NCI-H1092 (cell line): ENCODE measurements around the gene PDAP1.

ENCODE experiments used
- DNase-seq: peaks from one replicate; lab custom pipeline; 2025; lab: John Stamatoyannopoulos, UW

The PDAP1 gene

GRCh38 chr7:99424932-99425730 lies 16.7 kb upstream of the PDAP1 start:
- DNase-seq, result no peak

DNA sequence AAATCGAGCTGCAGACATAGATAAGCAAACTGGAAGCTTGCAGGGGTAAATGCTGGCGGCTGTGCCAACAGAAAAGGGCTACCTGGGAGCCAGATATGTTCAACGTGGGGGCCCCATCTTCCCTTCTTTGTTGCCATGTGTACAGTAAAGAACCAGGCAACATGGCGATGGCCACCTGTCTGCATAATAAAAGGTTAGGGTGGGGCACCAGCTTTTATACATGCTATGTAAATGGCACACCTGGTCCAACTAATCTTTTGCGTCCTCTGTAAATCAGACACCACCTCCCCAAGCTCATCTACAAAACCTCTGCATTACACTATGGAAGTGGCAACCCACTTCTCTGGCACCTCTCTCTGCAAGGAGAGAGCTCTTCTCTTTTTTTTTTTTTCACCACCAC lies 14.2 kb upstream of the PDAP1 start:
- DNase-seq, result no peak

GRCh38 chr7:99422186-99422585 lies 13.8 kb upstream of the PDAP1 start:
- no peak for DNase-seq

GRCh38 chr7:99420986-99421385 lies 12.6 kb upstream of the PDAP1 start:
- no peak for DNase-seq

DNA sequence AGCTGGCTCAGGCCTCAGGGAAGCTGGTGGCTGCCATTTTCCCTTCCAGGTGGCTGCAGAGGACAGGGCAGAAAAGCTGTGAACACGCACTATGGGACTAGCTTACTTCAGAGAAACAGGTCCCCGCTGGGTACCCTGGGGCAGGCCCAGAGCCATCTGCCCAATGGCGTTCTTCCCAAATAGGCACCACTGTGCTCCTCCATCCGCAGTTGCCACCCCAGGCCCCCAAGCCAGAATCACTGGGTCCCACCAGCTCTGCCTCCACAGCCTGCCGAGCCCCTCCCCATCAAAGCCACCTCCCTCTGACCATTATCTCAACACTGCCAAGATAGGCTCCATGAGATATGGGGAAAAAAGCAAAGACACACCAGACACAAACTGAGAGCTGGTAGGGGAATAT lies 11.8 kb upstream of the PDAP1 start:
- no peak for DNase-seq

DNA sequence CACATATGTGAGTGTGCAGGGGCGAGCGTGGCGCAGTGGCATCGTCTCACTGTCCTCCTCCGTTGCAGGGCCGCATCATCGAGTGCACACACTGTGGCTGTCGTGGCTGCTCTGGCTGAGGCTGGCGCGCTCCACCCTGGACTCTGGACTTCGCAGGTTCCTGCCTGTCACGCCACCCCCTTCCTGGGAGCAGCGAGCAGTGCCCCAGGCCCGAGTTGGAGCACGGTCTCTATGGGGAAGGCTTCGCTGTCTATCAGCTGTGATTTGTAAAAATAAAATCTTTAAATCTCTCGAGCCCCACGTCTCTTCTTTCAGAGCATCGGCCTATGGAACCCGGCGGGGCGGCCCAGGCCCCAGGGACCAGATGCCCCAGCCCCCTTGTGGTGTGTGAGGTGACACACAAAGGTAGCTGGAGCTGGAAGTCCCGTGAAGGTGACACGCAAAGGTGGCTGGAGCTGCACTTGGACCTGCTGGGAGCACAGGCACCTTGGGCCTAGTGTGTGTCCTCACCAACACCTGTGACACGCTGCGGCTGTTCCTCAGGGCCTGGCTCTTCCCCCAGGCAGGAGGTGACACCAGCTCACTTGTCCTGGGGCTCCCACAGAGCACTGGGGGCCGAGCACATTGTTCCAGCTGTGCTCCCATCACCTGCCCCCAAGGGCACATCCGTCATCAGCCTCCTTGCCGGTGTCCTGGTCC lies 11.1 kb upstream of the PDAP1 start:
- DNase-seq, result no peak

DNA sequence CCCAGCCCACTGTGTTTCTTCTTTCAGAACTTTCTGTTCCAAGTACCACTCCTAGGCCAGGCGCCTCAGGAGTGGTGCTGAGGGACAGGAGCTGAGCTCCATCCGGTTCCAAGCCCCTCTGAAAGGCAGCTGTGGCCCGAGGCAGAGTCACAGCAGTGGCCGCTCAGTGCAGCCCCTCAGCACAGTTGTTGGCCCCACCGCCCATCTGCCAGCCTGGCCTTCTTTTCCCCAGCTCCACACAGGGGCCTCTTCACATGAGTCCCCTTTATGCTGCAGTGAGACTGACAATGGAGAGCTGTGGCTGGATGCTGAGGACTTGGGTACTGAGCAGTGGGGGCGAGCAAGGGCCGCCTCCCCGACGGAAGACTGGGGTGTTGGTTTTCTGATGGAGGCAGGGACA lies 9.9 kb upstream of the PDAP1 start:
- DNase-seq, result no peak

DNA sequence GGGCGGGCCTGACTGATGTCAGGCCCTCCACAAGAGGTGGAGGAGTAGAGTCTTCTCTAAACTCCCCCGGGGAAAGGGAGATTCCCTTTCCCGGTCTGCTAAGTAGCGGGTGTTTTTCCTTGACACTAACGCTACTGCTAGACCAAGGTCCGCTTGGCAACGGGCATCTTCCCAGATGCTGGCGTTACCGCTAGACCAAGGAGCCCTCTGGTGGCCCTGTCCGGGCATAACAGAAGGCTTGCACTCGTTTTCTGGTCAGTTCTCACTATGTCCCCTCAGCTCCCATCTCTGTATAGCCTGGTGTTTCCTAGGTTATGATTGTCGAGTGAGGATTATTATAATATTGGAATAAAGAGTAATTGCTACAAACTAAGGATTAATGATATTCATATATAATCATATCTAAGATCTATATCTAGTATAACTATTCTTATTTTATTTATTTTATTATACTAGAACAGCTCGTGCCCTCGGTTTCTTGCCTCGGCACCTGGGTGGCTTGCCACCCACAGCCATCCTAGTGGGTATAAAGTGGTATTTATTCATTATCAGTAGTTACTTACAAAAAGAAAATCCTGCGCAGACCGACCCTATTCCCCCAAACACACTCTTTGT lies 7.2 kb upstream of the PDAP1 start:
- DNase-seq, result peak; percentile 22

GRCh38 chr7:99410635-99411034 lies 2.2 kb upstream of the PDAP1 start:
- no peak for DNase-seq

- DNase-seq, result no peak
Observed at GRCh38 chr7:99409806-99410205, 1.4 kb upstream of the PDAP1 start.

GRCh38 chr7:99409192-99409572 lies 785 bp upstream of the PDAP1 start:
- no peak for DNase-seq

- DNase-seq, result no peak
Observed at GRCh38 chr7:99407872-99408378, 472 bp downstream of the PDAP1 start.

GRCh38 chr7:99406557-99406956 lies 1.8 kb downstream of the PDAP1 start:
- no peak for DNase-seq

- DNase-seq, result no peak
Observed at GRCh38 chr7:99404977-99405320, 3.4 kb downstream of the PDAP1 start.

DNA sequence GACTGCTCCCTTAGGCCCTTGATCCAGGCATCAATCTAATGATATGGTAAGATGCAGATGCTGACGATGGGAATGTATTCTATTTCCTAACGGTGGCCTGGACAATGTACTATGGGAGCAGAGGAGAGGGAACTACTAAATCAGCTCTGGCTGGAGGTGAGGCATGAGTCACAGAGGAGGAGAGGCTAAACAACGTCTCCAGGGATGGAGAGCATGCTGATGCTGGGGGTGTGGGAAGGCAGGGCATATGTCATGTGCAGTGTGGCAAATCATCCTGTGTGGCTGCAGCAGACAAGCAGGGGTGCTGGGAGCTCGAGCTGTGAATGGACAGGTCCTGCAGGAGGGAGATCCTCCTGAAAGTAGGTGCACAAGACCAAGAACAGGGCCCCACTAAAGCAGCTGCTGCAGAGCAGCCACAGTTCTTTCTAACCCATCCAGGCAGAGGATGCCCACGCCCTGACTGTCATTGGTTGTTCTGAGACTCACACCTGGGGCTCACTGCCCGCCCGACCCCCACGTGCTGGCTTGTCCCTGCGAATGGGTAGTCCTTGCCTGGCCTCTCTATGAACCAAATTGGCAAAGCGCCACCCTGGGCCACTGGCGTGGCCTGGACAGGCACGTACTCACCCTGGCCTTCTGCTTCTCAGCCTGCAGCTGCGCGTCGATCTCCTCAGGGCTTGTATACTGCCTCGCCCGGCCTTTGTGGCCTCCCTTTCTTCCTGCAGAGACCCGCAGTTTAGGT lies 4.0 kb downstream of the PDAP1 start:
- DNase-seq, result no peak

DNA sequence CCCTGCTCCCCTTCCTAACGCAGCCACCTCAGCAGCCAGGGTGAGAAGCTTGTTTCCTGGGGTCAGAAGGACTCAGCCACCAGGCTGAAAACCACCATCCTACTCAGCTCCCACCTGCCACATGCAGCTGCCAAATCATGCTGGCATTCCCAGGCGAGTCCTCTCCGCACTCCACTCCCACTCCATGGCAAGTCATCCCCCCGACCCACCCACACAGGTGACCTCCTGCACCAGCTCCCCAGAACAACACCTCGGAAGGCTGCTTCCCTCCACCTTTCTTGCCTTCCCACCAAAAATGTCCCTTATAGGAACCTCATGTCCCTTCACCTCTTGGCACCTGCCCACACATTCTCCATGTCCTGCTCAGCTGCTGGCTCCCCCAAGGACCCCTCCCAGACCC lies 4.6 kb downstream of the PDAP1 start:
- no peak for DNase-seq

DNA sequence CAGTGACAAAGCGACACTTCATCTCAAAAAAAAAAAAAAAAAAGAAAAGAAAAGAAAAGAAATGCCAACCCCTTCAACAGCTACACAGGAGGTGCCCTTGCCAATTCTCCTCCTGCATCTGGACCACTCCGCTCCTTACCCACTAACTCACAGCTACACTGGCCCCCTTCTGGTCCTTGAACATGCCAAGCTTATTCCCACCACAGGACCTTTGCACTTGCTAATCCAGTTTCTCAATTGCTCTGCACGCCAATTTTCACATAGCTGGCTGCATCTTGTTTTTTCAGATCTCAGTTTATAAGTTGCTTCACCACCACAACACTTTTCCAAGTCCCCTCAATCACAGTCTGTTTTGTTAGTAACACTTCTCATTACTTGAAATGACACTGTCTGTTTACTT lies 5.5 kb downstream of the PDAP1 start:
- DNase-seq, result no peak

DNA sequence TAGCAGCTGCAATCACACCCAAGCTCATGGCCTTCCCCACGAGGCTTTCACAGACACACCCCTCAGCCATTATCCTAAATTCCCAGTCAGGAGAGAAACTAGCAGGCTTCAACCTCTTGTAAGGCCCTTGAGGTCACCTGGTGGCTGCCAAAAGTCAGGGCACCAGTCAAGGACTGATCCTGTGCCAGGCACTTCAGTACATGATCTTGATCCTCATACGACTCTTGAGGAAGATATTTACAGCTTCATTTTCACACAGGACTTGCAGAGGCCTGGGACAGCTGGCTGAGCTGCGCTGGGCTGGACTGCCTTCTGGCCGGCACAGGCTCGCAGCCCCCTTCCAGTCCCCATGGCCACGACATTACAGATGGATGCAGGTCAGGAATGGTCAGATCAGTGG lies 8.8 kb downstream of the PDAP1 start:
- DNase-seq, result no peak

DNA sequence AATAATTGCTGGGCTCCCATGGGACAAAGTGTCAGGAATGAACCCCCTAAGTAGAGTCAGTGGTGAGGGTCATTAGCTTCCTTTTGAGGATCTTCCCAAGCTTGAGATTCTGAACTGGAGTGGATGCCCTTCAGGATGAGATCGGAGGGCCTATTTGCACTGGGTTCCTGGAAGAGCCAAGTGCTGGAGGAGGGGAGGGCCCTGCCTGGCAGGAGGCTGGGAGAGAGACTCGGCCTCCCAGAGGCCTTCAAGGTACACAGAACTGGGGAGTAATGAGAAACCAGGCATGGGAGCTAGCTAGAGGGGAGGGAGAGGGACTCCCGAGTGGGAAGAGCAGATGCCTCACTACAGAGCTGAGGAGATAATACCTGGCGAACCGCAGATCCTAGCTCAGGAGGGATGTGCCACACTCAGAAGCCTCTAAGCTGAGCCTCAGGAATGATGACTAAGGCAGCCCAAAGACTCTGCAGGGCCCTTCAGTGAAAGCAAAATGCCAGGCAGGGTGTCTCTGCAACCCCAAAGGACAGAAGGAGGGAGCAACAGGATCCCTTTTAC lies 9.4 kb downstream of the PDAP1 start:
- no peak for DNase-seq

GRCh38 chr7:99397297-99397983 lies 11.0 kb downstream of the PDAP1 start:
- DNase-seq, result no peak

- no peak for DNase-seq
Observed at GRCh38 chr7:99396418-99397296, 11.7 kb downstream of the PDAP1 start.
